ENCODE measurements around the gene PSMC3. TPM values are rescaled to one million over a fixed set of nuclear protein-coding genes. Genes with fewer than 3 reads are reported as not detected.

Gene PSMC3
- total and polyA plus RNA-seq, 2 of the 13 experiments (the other 11 are each of a cell fraction or from before 2014, with no cell fraction given): 75.8 to 214 TPM

- TF ChIP-seq ZNF280D (CRISPR knock-in tag; IDR thresholded peaks at IDR 0.05): no peak
- no peak for TF ChIP-seq ATF5 (CRISPR knock-in tag; IDR thresholded peaks at IDR 0.05; ENCODE audit: low read depth)
- no peak for TF ChIP-seq ZNF678 (CRISPR knock-in tag; IDR thresholded peaks at IDR 0.05)
- TF ChIP-seq HMGXB3 (CRISPR knock-in tag; IDR thresholded peaks at IDR 0.05; ENCODE audit: borderline replicate concordance): no peak
- TF ChIP-seq SRSF1 (optimal IDR thresholded peaks at IDR 0.05; ENCODE audit: low read depth, low read length): no peak
- TF ChIP-seq ZSCAN9 (CRISPR knock-in tag; IDR thresholded peaks at IDR 0.05; ENCODE audit: borderline replicate concordance): no peak
- TF ChIP-seq AGO1 (IDR thresholded peaks at IDR 0.05; ENCODE audit: low read depth, low read length, poor library complexity, severe bottlenecking): no peak
- no peak for TF ChIP-seq NFATC3 (CRISPR knock-in tag; IDR thresholded peaks at IDR 0.05)
- no peak for TF ChIP-seq ZNF101 (CRISPR knock-in tag; IDR thresholded peaks at IDR 0.05; ENCODE audit: borderline replicate concordance, low read depth)
- no peak for TF ChIP-seq ZNF674 (CRISPR knock-in tag; IDR thresholded peaks at IDR 0.05; ENCODE audit: low read depth)
- TF ChIP-seq RFXAP (CRISPR knock-in tag; IDR thresholded peaks at IDR 0.05; ENCODE audit: borderline replicate concordance): no peak
- TF ChIP-seq ZNF317 (CRISPR knock-in tag; IDR thresholded peaks at IDR 0.05): no peak
- no peak for TF ChIP-seq HHEX (CRISPR knock-in tag; IDR thresholded peaks at IDR 0.05)
- no peak for TF ChIP-seq GATAD1 (CRISPR knock-in tag; IDR thresholded peaks at IDR 0.05)
- TF ChIP-seq ZNF343 (CRISPR knock-in tag; IDR thresholded peaks at IDR 0.05): no peak
- no peak for TF ChIP-seq SPEN (CRISPR knock-in tag; IDR thresholded peaks at IDR 0.05; ENCODE audit: low read depth)
- no peak for TF ChIP-seq ZNF3 (CRISPR knock-in tag; IDR thresholded peaks at IDR 0.05)
- no peak for TF ChIP-seq ZFP36 (IDR thresholded peaks at IDR 0.05; ENCODE audit: borderline replicate concordance, low read depth, low read length, partially characterized antibody)
- TF ChIP-seq ZNF430 (CRISPR knock-in tag; IDR thresholded peaks at IDR 0.05): no peak
- no peak for TF ChIP-seq ZC3H4 (CRISPR knock-in tag; IDR thresholded peaks at IDR 0.05; ENCODE audit: borderline replicate concordance)
- no peak for TF ChIP-seq ZNF841 (CRISPR knock-in tag; IDR thresholded peaks at IDR 0.05; ENCODE audit: borderline replicate concordance)
- no peak for TF ChIP-seq ZNF530 (CRISPR knock-in tag; IDR thresholded peaks at IDR 0.05; ENCODE audit: low read depth)
- 0 out of 2 replicates have a peak, but pooled peaks have one; percentile 43 for TF ChIP-seq ZNF580 (CRISPR knock-in tag; IDR thresholded peaks at IDR 0.05; ENCODE audit: borderline replicate concordance, low read depth)
- TF ChIP-seq ZNF234 (CRISPR knock-in tag; conservative IDR thresholded peaks at IDR 0.05): no peak
- no peak for TF ChIP-seq RXRA (CRISPR knock-in tag; IDR thresholded peaks at IDR 0.05)
Observed at GRCh38 chr11:47440054-47440476, 13.8 kb upstream of the PSMC3 start (continued).
